SK-N-SH treated with all-trans-retinoic acid at 6 μM for 48 hours (cell line): ENCODE results near the gene ERRFI1.

Source experiments
- ATAC-seq: fragments of 200-7000 bp; cut with Tn5 transposase; 3 replicates; pipeline ENCODE4 v1.9.1; 2020; ENCODE audit warnings: mild to moderate bottlenecking, moderate library complexity
- ARNTL ChIP-seq: fragments of 450-650 bp; formaldehyde crosslinking; IDR thresholded peaks from 2 replicates; pipeline ENCODE4 v1.5.0; 2020; ENCODE audit warnings: low read depth, mild to moderate bottlenecking, moderate library complexity, borderline replicate concordance
- BACH2 ChIP-seq: fragments of 250-450 bp; sonication (Bioruptor Pico); IDR thresholded peaks from 2 replicates; pipeline ENCODE4 v1.9.0; 2021; ENCODE audit warnings: mild to moderate bottlenecking, borderline replicate concordance
- CREB5 ChIP-seq: fragments of 250-450 bp; sonication (Bioruptor Pico); IDR thresholded peaks from 2 replicates; pipeline ENCODE4 v1.5.1; 2020; ENCODE audit warnings: low read depth, mild to moderate bottlenecking, moderate library complexity
- CSDC2 ChIP-seq: fragments of 250-450 bp; sonication (Bioruptor Pico); IDR thresholded peaks from 2 replicates; pipeline ENCODE4 v1.5.0; 2020; ENCODE audit warnings: mild to moderate bottlenecking, moderate library complexity
- ESRRG ChIP-seq: fragments of 250-450 bp; sonication (Bioruptor Pico); IDR thresholded peaks from 2 replicates; pipeline ENCODE4 v1.6.1; 2021; ENCODE audit warnings: mild to moderate bottlenecking
- GLIS3 ChIP-seq: fragments of 250-450 bp; sonication (Bioruptor Pico); IDR thresholded peaks from 2 replicates; pipeline ENCODE4 v1.5.0; 2020; ENCODE audit warnings: mild to moderate bottlenecking, moderate library complexity
- ISL1 ChIP-seq: fragments of 250-450 bp; sonication (Bioruptor Pico); IDR thresholded peaks from 2 replicates; pipeline ENCODE4 v2.1.2; 2022; ENCODE audit warnings: mild to moderate bottlenecking, moderate library complexity
- OSR1 ChIP-seq: fragments of 250-450 bp; sonication (Bioruptor Pico); IDR thresholded peaks from 2 replicates; pipeline ENCODE4 v1.8.0; 2022; ENCODE audit warnings: moderate library complexity, mild to moderate bottlenecking, inconsistent platforms
- PATZ1 ChIP-seq: fragments of 250-450 bp; sonication (Bioruptor Pico); IDR thresholded peaks from 2 replicates; pipeline ENCODE4 v1.8.0; 2020; ENCODE audit warnings: mild to moderate bottlenecking, moderate library complexity, borderline replicate concordance
- PPARA ChIP-seq: fragments of 250-450 bp; sonication (Bioruptor Pico); IDR thresholded peaks from 2 replicates; pipeline ENCODE4 v1.5.0; 2020; ENCODE audit warnings: mild to moderate bottlenecking, borderline replicate concordance
- RARB ChIP-seq: fragments of 250-450 bp; sonication (Bioruptor Pico); IDR thresholded peaks from 2 replicates; pipeline ENCODE4 v1.8.0; 2021; ENCODE audit warnings: mild to moderate bottlenecking, moderate library complexity
- SNAI2 ChIP-seq: fragments of 250-450 bp; sonication (Bioruptor Pico); IDR thresholded peaks from 2 replicates; pipeline ENCODE4 v1.5.0; 2020; ENCODE audit warnings: mild to moderate bottlenecking, moderate library complexity
- TCF4 ChIP-seq: fragments of 250-450 bp; sonication (Bioruptor Pico); IDR thresholded peaks from 2 replicates; pipeline ENCODE4 v1.8.0; 2021; ENCODE audit warnings: mild to moderate bottlenecking, moderate library complexity, borderline replicate concordance
- TOX ChIP-seq: fragments of 250-450 bp; sonication (Bioruptor Pico); IDR thresholded peaks from 2 replicates; pipeline ENCODE4 v1.8.0; 2021; ENCODE audit warnings: mild to moderate bottlenecking, moderate library complexity, borderline replicate concordance
- TSHZ2 ChIP-seq: fragments of 250-450 bp; sonication (Bioruptor Pico); IDR thresholded peaks from 2 replicates; pipeline ENCODE4 v1.5.0; 2020; ENCODE audit warnings: mild to moderate bottlenecking, moderate library complexity
- ZC3H10 ChIP-seq: fragments of 250-450 bp; sonication (Bioruptor Pico); IDR thresholded peaks from 2 replicates; pipeline ENCODE4 v1.5.1; 2021; ENCODE audit warnings: mild to moderate bottlenecking, moderate library complexity
- ZFP3 ChIP-seq: fragments of 250-450 bp; sonication (Bioruptor Pico); IDR thresholded peaks from 2 replicates; pipeline ENCODE4 v1.5.0; 2020; ENCODE audit warnings: mild to moderate bottlenecking, moderate library complexity
- ZFP30 ChIP-seq: fragments of 450-650 bp; formaldehyde crosslinking; IDR thresholded peaks from 2 replicates; pipeline ENCODE4 v1.5.0; 2022; ENCODE audit warnings: mild to moderate bottlenecking, moderate library complexity
- ZNF70 ChIP-seq: fragments of 450-650 bp; formaldehyde crosslinking; IDR thresholded peaks from 2 replicates; pipeline ENCODE4 v1.5.0; 2020; ENCODE audit warnings: mild to moderate bottlenecking, moderate library complexity
- ZNF8 ChIP-seq: fragments of 450-650 bp; formaldehyde crosslinking; IDR thresholded peaks from 2 replicates; pipeline ENCODE4 v1.5.0; 2020; ENCODE audit warnings: mild to moderate bottlenecking, moderate library complexity
- TF ChIP-seq, protein P1 (sequence below): fragments of 250-450 bp; sonication (Bioruptor Pico); IDR thresholded peaks from 2 replicates; pipeline ENCODE4 v1.8.0; 2021; ENCODE audit warnings: low read depth, mild to moderate bottlenecking, moderate library complexity, borderline replicate concordance
- TF ChIP-seq, protein P2 (sequence below): fragments of 250-450 bp; sonication (Bioruptor Pico); IDR thresholded peaks from 2 replicates; pipeline ENCODE4 v1.5.1; 2021; ENCODE audit warnings: mild to moderate bottlenecking, moderate library complexity

The ERRFI1 gene

GRCh38 chr1:8042134-8042533, 16.0 kb upstream of the ERRFI1 start:
- TF ChIP-seq SNAI2 (CRISPR knock-in tag) (no peak), ZFP30 (CRISPR knock-in tag) (peak; percentile 79)
- no peak for ATAC-seq

DNA sequence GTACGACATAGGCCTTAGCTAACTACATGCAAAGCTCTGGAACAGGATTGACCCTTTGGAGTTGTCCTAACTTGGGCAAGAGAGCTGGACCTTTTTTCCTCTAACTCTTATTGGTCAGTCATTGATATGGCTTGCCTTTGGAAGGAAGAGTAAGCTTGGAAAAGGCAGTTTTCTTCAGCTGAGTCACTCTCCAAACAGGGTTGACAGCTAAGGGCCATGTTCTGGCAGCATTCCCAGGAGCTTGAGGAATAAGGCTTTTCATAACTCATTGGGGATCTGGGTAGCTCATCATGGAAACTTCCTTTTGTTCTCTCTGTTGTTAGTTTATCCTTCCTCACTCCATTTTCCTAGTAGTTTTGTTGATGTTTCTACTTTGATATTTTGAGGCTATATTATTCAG, 14.5 kb upstream of the ERRFI1 start:
- TF ChIP-seq OSR1 (no peak), ZC3H10 (CRISPR knock-in tag) (peak; percentile 46; the same call in 1 of the 2 replicates), BACH2 (CRISPR knock-in tag) (no peak), ZNF8 (CRISPR knock-in tag) (no peak), CSDC2 (CRISPR knock-in tag) (no peak), GLIS3 (CRISPR knock-in tag) (no peak), ESRRG (CRISPR knock-in tag) (no peak), PPARA (CRISPR knock-in tag) (no peak), ZFP3 (CRISPR knock-in tag) (no peak), PATZ1 (no peak), ISL1 (CRISPR knock-in tag) (peak; percentile 9; the same call in 1 of the 2 replicates), TSHZ2 (no peak)
- TF ChIP-seq, protein P1, sequence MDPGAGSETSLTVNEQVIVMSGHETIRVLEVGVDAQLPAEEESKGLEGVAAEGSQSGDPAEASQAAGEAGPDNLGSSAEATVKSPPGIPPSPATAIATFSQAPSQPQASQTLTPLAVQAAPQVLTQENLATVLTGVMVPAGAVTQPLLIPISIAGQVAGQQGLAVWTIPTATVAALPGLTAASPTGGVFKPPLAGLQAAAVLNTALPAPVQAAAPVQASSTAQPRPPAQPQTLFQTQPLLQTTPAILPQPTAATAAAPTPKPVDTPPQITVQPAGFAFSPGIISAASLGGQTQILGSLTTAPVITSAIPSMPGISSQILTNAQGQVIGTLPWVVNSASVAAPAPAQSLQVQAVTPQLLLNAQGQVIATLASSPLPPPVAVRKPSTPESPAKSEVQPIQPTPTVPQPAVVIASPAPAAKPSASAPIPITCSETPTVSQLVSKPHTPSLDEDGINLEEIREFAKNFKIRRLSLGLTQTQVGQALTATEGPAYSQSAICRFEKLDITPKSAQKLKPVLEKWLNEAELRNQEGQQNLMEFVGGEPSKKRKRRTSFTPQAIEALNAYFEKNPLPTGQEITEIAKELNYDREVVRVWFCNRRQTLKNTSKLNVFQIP (CRISPR knock-in tag), result no peak
- TF ChIP-seq, protein P2, sequence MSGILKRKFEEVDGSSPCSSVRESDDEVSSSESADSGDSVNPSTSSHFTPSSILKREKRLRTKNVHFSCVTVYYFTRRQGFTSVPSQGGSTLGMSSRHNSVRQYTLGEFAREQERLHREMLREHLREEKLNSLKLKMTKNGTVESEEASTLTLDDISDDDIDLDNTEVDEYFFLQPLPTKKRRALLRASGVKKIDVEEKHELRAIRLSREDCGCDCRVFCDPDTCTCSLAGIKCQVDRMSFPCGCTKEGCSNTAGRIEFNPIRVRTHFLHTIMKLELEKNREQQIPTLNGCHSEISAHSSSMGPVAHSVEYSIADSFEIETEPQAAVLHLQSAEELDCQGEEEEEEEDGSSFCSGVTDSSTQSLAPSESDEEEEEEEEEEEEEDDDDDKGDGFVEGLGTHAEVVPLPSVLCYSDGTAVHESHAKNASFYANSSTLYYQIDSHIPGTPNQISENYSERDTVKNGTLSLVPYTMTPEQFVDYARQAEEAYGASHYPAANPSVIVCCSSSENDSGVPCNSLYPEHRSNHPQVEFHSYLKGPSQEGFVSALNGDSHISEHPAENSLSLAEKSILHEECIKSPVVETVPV, result no peak
- peak; percentile 94 for ATAC-seq

GRCh38 chr1:8039071-8039470, 13.0 kb upstream of the ERRFI1 start:
- TF ChIP-seq CSDC2 (CRISPR knock-in tag), result no peak
- no peak for TF ChIP-seq TCF4 (CRISPR knock-in tag)
- TF ChIP-seq GLIS3 (CRISPR knock-in tag), result no peak
- no peak for TF ChIP-seq ZFP3 (CRISPR knock-in tag)
- TF ChIP-seq ZFP30 (CRISPR knock-in tag), result no peak
- TF ChIP-seq, protein P1 (CRISPR knock-in tag), result no peak
- TF ChIP-seq ARNTL (CRISPR knock-in tag), result no peak
- TF ChIP-seq PATZ1, result no peak
- TF ChIP-seq ISL1 (CRISPR knock-in tag), result no peak
- no peak for TF ChIP-seq ZNF70 (CRISPR knock-in tag)
- no peak for TF ChIP-seq RARB (CRISPR knock-in tag)
- no peak for TF ChIP-seq TSHZ2
- TF ChIP-seq SNAI2 (CRISPR knock-in tag), result no peak
- no peak for TF ChIP-seq OSR1
- TF ChIP-seq TOX (CRISPR knock-in tag), result no peak
- no peak for TF ChIP-seq CREB5 (CRISPR knock-in tag)
- TF ChIP-seq, all 23 proteins: peak for 0
- no peak for ATAC-seq
